Bladder microvascular endothelial cell (primary cell): ENCODE measurements around the gene GRSF1. TPM values are rescaled to one million over a fixed set of nuclear protein-coding genes. Genes with fewer than 3 reads are reported as not detected.

Experiments
- total RNA-seq: library from RNA; depleted of rRNA; stranded (reverse); fragments of >200 nt; gene quantifications from 2 replicates; pipeline ENCODE4 v1.2.3, GENCODE V29; 2014

GRSF1 gene, protein sequence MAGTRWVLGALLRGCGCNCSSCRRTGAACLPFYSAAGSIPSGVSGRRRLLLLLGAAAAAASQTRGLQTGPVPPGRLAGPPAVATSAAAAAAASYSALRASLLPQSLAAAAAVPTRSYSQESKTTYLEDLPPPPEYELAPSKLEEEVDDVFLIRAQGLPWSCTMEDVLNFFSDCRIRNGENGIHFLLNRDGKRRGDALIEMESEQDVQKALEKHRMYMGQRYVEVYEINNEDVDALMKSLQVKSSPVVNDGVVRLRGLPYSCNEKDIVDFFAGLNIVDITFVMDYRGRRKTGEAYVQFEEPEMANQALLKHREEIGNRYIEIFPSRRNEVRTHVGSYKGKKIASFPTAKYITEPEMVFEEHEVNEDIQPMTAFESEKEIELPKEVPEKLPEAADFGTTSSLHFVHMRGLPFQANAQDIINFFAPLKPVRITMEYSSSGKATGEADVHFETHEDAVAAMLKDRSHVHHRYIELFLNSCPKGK
- 54.9 and 83.3 TPM in 2 replicates for total RNA-seq

DNA sequence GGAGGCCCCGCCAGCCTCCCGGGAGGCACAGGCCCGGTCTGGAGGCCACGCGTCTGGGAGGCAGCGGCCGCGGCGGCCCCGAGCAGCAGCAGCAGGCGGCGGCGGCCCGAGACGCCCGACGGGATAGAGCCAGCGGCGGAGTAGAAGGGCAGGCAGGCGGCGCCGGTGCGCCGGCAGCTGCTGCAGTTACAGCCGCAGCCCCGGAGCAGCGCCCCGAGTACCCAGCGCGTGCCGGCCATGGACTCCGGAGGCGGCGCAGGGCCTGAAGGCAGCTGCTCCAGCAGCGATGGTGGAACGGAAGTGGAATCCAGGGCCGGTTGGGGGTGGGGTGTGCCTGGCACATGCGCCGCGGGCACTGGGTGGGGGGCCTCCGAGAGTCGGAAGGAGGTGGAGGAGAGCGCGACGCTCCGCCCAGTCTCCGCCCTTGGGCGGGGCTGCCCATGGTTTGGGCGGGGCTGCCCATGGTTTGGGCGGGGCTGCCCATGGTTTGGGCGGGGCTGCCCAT lies at the start of gene GRSF1:
Gene GRSF1 (minus strand): TSS at position 302 of the 505 bp plus-strand sequence. CDS start 63 bp downstream, at position 239.

Other genes starting within 250 kb of the GRSF1 start
- gene AMBN, start 247.6 kb downstream of the GRSF1 start, total RNA-seq: not detected in 2 replicates
- gene ENAM, start 211.1 kb downstream of the GRSF1 start, total RNA-seq: not detected in 2 replicates
- not detected in 2 replicates for gene JCHAIN, start 173.4 kb downstream of the GRSF1 start, total RNA-seq
- 16.7 and 27.6 TPM in 2 replicates for gene UTP3, start 151.4 kb downstream of the GRSF1 start, total RNA-seq
- 26.2 and 52.1 TPM in 2 replicates for gene RUFY3, start 117.9 kb downstream of the GRSF1 start, total RNA-seq
- gene MOB1B, start 62.5 kb upstream of the GRSF1 start, total RNA-seq: 7.1 and 17.2 TPM in 2 replicates
- gene DCK, start 153.8 kb upstream of the GRSF1 start, total RNA-seq: 17.2 and 20.5 TPM in 2 replicates